Uterus (tissue), 2 donors: ENCODE measurements around the gene EIPR1.

Experiments
- POLR2A ChIP-seq, 2 donors: fragments of 450-650 bp; IDR thresholded peaks; one replicate each; pipeline ENCODE4 v1.6.1; 2016; ENCODE audit warnings: antibody characterized with exemption in 2 of 2, mild to moderate bottlenecking in 1 of 2, moderate library complexity in 1 of 2
- TF ChIP-seq, protein P1 (sequence below), 4 experiments: fragments of 200-600 bp in 2 of 4; fragments of 450-650 bp in 2 of 4; sonication (generic) in 2 of 4; IDR thresholded peaks; one replicate each; pipeline ENCODE4 v1.5.1; 2016 to 2019; ENCODE audit warnings: antibody characterized with exemption in 4 of 4, mild to moderate bottlenecking in 2 of 4, moderate library complexity in 1 of 4

DNA sequence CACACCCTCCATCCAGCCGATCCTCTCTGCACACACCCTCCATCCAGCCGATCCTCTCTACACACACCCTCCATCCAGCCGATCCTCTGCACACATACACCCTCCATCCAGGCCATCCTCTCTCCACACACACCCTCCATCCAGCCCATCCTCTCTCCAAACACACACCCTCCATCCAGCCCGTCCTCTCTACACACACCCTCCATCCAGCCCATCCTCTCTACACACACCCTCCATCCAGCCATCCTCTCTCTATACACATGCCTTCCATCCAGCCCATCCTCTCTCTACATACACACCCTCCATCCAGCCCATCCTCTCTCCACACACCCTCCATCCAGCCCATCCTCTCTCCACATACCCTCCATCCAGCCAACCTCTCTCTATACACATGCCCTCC, 83.1 kb downstream of the EIPR1 start:
- TF ChIP-seq, protein P1, sequence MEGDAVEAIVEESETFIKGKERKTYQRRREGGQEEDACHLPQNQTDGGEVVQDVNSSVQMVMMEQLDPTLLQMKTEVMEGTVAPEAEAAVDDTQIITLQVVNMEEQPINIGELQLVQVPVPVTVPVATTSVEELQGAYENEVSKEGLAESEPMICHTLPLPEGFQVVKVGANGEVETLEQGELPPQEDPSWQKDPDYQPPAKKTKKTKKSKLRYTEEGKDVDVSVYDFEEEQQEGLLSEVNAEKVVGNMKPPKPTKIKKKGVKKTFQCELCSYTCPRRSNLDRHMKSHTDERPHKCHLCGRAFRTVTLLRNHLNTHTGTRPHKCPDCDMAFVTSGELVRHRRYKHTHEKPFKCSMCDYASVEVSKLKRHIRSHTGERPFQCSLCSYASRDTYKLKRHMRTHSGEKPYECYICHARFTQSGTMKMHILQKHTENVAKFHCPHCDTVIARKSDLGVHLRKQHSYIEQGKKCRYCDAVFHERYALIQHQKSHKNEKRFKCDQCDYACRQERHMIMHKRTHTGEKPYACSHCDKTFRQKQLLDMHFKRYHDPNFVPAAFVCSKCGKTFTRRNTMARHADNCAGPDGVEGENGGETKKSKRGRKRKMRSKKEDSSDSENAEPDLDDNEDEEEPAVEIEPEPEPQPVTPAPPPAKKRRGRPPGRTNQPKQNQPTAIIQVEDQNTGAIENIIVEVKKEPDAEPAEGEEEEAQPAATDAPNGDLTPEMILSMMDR (IDR thresholded peaks at IDR 0.05) = no peak
- TF ChIP-seq POLR2A (IDR thresholded peaks at IDR 0.05) = no peak
